Measurements from ENCODE around the gene PLCB1. TPM values are rescaled to one million over a fixed set of nuclear protein-coding genes. Genes with fewer than 3 reads are reported as not detected.

PLCB1 gene
- total RNA-seq, 1 donor from 2014 or later = 10.7 TPM

- no peaks in the 10 kb centered on the region for H3K4me1 ChIP-seq (ENCODE audit: insufficient read depth, low read length)
- H3K9me3 ChIP-seq (ENCODE audit: insufficient read depth, low read depth, low read length) = no peaks in the 10 kb centered on the region
- no peak overlapping the region for H3K9ac ChIP-seq (ENCODE audit: low read length)
- FAIRE-seq (no peak), DNase-seq (ENCODE audit: low read depth) (no peak)
- no peaks in the 10 kb centered on the region for H3K79me2 ChIP-seq (ENCODE audit: insufficient read depth, low read length)
- Mint-ChIP-seq H3K36me3 (ENCODE audit: low read depth, unreplicated experiment) (no peaks in the 10 kb centered on the region), H3K27me3 (ENCODE audit: low read depth, unreplicated experiment) (no peaks in the 10 kb centered on the region), H3K27ac (ENCODE audit: unreplicated experiment) (no peak overlapping the region), H3K4me3 (ENCODE audit: unreplicated experiment) (no peak overlapping the region), H3K4me1 (ENCODE audit: low read depth, unreplicated experiment) (peaks cover 15% of the 10 kb centered on the region), H3K9me3 (ENCODE audit: unreplicated experiment) (no peaks in the 10 kb centered on the region)
- H3K27me3 ChIP-seq (ENCODE audit: insufficient read depth, low read length) = no peaks in the 10 kb centered on the region
- H2AFZ ChIP-seq (ENCODE audit: low read depth, low read length) = no peak overlapping the region
- no peaks in the 10 kb centered on the region for H3K36me3 ChIP-seq (ENCODE audit: insufficient read depth, low read length)
- no peak for TF ChIP-seq CTCF (IDR thresholded peaks at IDR 0.05; ENCODE audit: insufficient read depth, low read depth, low read length)
- no peak for TF ChIP-seq EZH2 (IDR thresholded peaks at IDR 0.05; ENCODE audit: insufficient read depth, low read length)
- H3K27ac ChIP-seq (ENCODE audit: low read depth, low read length) = no peak overlapping the region
- no peak overlapping the region for H3K4me3 ChIP-seq (ENCODE audit: insufficient read depth, low read depth, low read length)
- H4K20me1 ChIP-seq (ENCODE audit: insufficient read depth, low read length) = no peaks in the 10 kb centered on the region
- no peak overlapping the region for H3K4me2 ChIP-seq (ENCODE audit: low read length)
Measured at GRCh38 chr20:8250539-8251200, 118.6 kb downstream of the PLCB1 start.

- TF ChIP-seq EZH2 (IDR thresholded peaks at IDR 0.05; ENCODE audit: insufficient read depth, low read length) = no peak
- H3K9me3 ChIP-seq (ENCODE audit: insufficient read depth, low read depth, low read length) = no peaks in the 10 kb centered on the region
- Mint-ChIP-seq H3K9me3 (ENCODE audit: unreplicated experiment) (no peaks in the 10 kb centered on the region), H3K36me3 (ENCODE audit: low read depth, unreplicated experiment) (no peaks in the 10 kb centered on the region), H3K4me1 (ENCODE audit: low read depth, unreplicated experiment) (peaks cover 15% of the 10 kb centered on the region), H3K27me3 (ENCODE audit: low read depth, unreplicated experiment) (no peaks in the 10 kb centered on the region), H3K4me3 (ENCODE audit: unreplicated experiment) (no peak overlapping the region), H3K27ac (ENCODE audit: unreplicated experiment) (no peak overlapping the region)
- H3K4me1 ChIP-seq (ENCODE audit: insufficient read depth, low read length) = no peaks in the 10 kb centered on the region
- no peak for FAIRE-seq
- no peaks in the 10 kb centered on the region for H3K79me2 ChIP-seq (ENCODE audit: insufficient read depth, low read length)
- no peak overlapping the region for H3K4me3 ChIP-seq (ENCODE audit: insufficient read depth, low read depth, low read length)
- H3K9ac ChIP-seq (ENCODE audit: low read length) = no peak overlapping the region
- no peak for DNase-seq (ENCODE audit: low read depth)
- H4K20me1 ChIP-seq (ENCODE audit: insufficient read depth, low read length) = no peaks in the 10 kb centered on the region
- no peaks in the 10 kb centered on the region for H3K27me3 ChIP-seq (ENCODE audit: insufficient read depth, low read length)
- H2AFZ ChIP-seq (ENCODE audit: low read depth, low read length) = no peak overlapping the region
- H3K4me2 ChIP-seq (ENCODE audit: low read length) = no peak overlapping the region
- no peaks in the 10 kb centered on the region for H3K36me3 ChIP-seq (ENCODE audit: insufficient read depth, low read length)
- no peak overlapping the region for H3K27ac ChIP-seq (ENCODE audit: low read depth, low read length)
Measured at GRCh38 chr20:8251201-8251575, 119.1 kb downstream of the PLCB1 start.

DNA sequence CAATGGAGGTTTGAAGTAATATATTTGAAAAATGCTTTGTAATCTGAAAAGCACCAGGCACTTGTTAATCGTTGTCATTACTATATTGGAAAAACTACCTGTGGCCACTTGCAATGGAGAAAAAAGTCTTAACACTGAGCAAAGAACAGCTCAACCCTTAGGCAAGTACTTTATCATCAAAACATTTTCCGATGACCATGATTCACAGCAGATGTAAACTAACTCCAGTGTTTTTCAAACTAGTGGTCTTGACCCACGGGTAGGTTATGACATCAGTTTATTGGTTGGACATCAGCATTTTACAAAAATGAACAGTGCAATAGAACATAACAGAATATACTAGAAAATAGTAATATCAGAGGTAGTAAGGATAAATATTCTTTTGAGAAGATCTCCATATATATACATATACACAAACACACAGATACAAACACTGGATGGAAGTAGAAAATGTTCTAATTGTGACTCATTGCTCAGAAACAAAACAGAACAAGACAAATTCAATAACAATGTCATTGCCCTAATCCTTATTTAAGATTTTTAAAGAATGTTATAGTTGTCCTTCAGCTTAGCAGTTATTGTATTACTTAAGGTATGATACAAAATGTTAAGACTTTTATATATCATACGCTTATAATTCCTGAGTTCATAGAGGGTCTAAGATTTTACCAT lies 123.0 kb downstream of the PLCB1 start:
- H3K36me3 Mint-ChIP-seq (ENCODE audit: low read depth, unreplicated experiment) = no peaks in the 10 kb centered on the region
- H3K9me3 Mint-ChIP-seq (ENCODE audit: unreplicated experiment) = no peaks in the 10 kb centered on the region
- no peak overlapping the region for H3K9ac ChIP-seq (ENCODE audit: low read length)
- H3K9me3 ChIP-seq (ENCODE audit: insufficient read depth, low read depth, low read length) = no peaks in the 10 kb centered on the region
- H2AFZ ChIP-seq (ENCODE audit: low read depth, low read length) = no peak overlapping the region
- no peaks in the 10 kb centered on the region for H4K20me1 ChIP-seq (ENCODE audit: insufficient read depth, low read length)
- no peaks in the 10 kb centered on the region for H3K4me1 ChIP-seq (ENCODE audit: insufficient read depth, low read length)
- no peak for TF ChIP-seq CTCF (IDR thresholded peaks at IDR 0.05; ENCODE audit: insufficient read depth, low read depth, low read length)
- no peak for TF ChIP-seq EZH2 (IDR thresholded peaks at IDR 0.05; ENCODE audit: insufficient read depth, low read length)
- H3K27me3 ChIP-seq (ENCODE audit: insufficient read depth, low read length) = no peaks in the 10 kb centered on the region
- no peaks in the 10 kb centered on the region for H3K27me3 Mint-ChIP-seq (ENCODE audit: low read depth, unreplicated experiment)
- no peaks in the 10 kb centered on the region for H3K36me3 ChIP-seq (ENCODE audit: insufficient read depth, low read length)
- no peak overlapping the region for H3K4me3 Mint-ChIP-seq (ENCODE audit: unreplicated experiment)
- H3K4me2 ChIP-seq (ENCODE audit: low read length) = no peak overlapping the region
- H3K4me1 Mint-ChIP-seq (ENCODE audit: low read depth, unreplicated experiment) = peaks cover 10% of the 10 kb centered on the region
- no peak overlapping the region for H3K4me3 ChIP-seq (ENCODE audit: insufficient read depth, low read depth, low read length)
- DNase-seq (ENCODE audit: low read depth) (no peak), FAIRE-seq (peak; percentile 34)
- H3K27ac Mint-ChIP-seq (ENCODE audit: unreplicated experiment) = no peak overlapping the region
- no peak overlapping the region for H3K27ac ChIP-seq (ENCODE audit: low read depth, low read length)
- no peaks in the 10 kb centered on the region for H3K79me2 ChIP-seq (ENCODE audit: insufficient read depth, low read length)

Data from astrocyte (in vitro differentiated cells and primary cell).